ENCODE measurements around the gene ITPR1. TPM values are rescaled to one million over a fixed set of nuclear protein-coding genes. Genes with fewer than 3 reads are reported as not detected.

The ITPR1 gene
- polyA plus RNA-seq, 12 donors, result 15.3 to 29.1 (median 21.2) TPM; not detected in 1

DNA sequence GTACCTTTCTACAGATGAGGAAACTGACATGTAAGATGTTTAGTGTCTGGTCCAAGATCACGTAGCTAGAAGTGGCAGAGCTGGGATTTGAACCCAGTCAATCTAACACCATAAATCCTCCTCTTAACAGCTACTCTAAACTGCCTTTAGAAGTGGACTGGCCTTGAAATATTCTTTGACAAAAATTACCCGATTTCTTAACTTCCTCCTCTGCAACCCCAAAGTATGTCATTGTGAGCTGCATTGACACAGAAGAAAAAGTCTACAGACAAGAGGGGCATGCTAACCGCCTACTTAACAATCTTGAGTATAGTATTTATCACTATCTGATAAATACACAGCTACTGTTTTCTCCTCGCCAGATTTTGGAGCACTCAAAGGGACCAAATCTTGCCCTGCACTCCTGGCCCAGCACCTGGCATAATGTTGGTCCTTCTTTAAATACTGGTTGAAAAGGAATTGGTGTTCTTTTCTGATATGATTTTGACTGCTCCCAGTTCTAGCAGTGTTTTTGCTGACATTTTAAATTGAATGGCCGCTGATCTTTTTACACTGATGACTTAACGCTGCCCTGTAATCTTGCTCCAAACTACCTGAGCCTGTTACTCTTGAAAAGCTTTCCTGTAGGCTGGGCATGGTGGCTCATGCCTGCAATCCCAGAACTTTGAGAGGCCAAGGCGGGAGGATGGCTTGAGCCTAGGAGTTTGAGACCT, 36.9 kb downstream of the ITPR1 start:
- DNase-seq, result no peak

DNA sequence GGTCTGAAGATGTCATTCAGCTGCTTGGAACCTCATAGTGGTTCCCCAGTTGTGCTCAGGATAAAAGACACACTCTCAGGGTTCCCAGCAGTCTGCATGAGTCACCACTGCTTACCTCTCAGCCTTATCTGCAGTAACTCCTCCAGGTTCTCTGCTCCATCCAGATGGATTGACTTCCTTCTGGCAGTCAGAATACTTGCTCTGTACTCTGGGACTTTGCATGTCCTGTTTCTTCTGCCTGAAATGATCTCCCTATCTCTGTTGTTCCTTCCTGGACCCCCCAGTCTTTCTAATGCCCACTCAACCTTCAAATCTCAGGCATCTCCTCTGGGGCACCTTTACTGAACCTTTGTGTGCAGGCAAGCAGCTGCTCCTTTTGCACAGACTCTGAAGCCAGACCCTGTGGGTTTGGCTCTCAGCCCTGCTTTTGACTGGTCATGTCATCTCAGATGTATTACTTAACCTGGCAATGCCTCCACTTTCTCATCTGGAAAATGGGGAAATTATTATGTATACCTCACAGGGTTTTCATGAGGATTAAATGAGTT, 38.4 kb downstream of the ITPR1 start:
- DNase-seq, result no peak

DNA sequence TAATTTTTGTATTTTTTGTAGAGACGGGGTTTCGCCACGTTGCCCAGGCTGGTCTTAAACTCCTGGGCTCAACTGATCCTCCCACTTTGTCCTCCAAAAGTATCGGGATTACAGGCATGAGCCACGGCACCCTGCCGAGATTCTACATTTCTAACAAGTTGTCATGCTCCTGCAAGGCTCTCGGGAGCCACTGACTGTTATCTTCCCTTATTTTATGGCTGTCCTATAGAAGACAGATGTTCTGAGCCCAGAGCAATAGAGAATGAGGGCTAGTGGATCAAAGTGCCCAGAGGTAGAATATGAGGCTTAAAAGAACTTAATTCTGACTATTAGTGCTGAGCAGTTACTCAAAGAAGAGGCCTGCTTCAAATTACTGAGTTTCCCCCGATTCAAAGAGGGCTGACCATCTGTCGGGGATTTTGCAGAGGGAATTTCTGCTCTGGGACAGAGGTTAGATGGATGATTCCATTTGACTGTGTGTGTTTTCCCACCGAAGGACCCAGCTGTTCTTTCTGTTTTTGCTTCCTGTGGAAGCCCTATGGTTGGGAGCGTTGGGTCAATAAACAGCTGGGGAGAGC, 39.5 kb downstream of the ITPR1 start:
- peak; percentile 49 for DNase-seq

- DNase-seq, result no peak
These were observed 40.6 kb downstream of the ITPR1 start for GRCh38 chr3:4533489-4534443.

DNA sequence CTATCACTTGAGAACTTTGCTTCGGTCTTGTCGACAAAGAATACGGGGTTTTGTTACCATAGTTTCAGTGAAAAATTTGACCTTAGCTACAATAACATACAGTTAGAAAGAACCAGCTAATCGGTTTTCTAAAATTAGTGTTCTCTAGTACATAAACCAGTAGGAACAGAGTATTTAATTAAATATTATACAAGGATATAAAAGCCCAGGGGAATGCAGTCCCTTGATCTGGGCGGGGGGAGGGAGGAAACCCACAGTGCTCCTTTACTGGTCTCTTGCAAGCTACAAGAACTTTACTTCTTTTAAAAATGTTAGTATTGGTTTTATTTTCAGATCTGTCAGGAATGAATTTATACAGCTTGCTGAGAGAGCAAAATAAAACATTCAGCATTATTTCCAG, 41.8 kb downstream of the ITPR1 start:
- no peak for DNase-seq

DNA sequence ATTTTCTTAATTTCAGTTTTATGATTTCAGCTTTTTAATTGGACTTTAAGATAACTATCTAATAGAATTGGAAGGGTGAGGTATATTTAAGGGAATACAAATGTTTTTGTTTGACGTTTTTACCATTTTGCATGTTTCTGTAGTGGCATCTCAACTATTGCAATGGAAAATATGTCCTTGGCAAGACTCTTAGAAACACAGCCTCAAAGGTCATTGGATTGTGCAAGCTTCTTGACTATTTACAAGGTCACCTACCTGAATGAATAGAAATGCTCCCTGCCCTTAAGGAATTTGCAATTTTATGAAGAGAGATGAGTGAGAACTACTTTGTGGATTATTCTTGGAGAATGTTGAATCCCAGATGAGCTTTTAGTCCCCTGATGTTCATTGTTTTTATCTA, 43.1 kb downstream of the ITPR1 start:
- no peak for DNase-seq

- DNase-seq, result no peak
These were observed 47.1 kb downstream of the ITPR1 start for GRCh38 chr3:4540267-4540666.

GRCh38 chr3:4543110-4543509, 50.0 kb downstream of the ITPR1 start:
- no peak for DNase-seq

DNA sequence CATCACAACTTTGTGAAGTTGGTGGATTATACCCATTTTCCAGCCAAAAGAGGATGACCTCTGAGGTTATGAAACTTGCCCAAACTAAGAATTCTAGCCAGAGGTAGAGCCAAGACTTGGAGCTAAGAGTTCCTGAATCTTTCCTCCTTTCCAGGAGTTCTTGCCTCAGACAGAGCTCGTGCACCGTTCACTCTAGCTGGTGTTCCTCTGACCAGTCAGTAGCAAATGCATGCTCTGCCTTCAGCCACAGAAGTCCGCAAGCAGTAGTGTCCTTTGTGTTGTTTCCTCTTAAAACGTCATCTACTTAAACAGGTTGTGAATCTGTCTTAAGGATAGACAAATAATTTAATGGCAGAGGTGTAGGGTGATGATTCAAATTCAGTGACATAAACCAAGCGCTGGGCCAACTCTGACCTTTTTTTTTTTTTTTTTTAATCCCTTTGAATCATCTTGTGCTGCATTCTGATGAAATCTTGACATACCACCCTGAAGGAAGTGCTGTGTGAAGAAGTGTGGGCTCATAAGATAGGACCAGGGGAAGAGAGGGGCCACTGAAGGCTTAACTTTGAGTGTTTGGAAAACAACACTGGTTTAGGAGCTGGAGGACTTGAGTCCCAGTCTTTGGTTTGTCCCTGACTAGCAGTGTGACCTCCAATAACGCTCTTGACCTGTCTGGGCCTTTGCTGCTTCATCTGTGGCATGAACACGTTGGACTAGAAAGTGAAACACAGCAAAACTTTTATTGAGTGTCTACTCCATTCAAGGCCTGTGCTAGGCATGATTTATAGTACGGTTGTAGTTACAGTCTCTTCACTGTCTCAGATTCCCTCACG, 53.4 kb downstream of the ITPR1 start:
- DNase-seq, result no peak

DNA sequence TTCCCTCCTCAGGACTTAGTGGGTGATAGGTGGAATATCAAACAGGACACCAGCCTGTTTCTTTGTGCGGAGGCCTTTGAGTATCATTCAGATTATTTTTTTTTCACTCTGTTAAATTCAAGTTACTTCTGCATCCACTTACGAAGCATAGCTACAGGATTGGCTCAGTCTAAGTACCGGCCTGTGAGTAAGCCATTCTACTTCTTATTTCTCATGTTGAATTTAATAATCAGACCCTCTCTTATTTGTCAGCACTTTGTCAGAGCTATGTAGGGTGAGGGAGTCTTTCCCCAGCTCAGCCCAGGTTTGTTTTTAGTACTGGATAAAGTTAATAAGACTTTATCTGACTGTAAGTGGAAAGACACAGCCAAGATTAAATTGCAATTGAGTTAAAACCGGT, 54.7 kb downstream of the ITPR1 start:
- no peak for DNase-seq

- DNase-seq, result no peak
These were observed 55.2 kb downstream of the ITPR1 start for GRCh38 chr3:4548356-4548755.

- DNase-seq, result no peak
These were observed 55.6 kb downstream of the ITPR1 start for GRCh38 chr3:4548780-4549179.

DNA sequence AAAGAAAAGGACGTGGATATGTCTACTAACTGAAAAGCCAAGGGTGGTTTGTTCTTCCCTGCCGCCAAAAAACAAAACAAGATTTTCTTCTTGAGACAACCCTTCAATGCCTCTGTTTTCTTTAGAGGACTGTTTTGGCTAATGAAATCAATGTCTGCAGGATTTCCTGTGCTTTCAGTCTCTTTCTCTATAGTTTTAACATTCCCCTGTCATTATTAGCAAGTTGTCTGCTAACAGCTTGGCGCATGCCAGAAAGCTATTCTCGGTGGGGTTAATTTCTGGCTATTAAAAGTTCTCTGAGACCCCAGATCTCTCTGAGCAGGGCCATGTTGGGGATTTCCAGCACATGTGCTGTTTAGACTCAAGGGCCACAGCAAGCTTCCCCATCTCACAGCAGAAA, 56.7 kb downstream of the ITPR1 start:
- DNase-seq, result no peak

DNA sequence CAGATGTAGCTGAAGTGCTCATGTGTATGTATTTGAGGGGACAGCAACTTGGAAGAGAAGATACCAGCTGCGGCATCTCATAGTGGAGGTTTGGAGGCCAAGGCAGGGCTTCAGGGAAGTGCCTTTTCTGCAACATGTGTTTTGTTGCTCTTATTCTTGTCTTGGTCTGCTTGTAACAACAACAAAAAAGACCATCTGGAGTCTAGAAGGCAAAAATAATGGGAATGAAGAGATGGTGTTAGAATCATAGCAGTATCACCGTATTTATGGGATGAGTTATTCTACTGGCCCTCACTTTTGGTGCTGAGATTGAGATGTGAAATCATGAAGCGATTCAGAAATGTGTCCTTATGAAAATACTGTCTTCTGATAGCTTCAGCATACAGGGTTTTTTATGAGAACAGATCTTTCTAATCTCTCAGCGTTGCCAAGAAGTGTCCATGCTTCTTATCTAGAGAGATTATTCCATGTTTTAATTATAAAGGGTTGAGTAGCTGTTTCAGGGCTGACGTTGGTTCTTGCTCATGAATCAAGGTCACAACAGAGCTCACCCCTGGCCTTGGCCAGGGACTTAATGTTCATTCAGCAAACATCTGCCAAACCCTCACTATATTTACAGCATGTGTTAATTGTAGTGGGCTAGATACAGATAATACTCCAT, 58.0 kb downstream of the ITPR1 start:
- DNase-seq, result no peak

GRCh38 chr3:4551794-4552442, 58.8 kb downstream of the ITPR1 start:
- no peak for DNase-seq

- no peak for DNase-seq
These were observed 59.7 kb downstream of the ITPR1 start for GRCh38 chr3:4552811-4553210.

- DNase-seq, result no peak
These were observed 68.5 kb downstream of the ITPR1 start for GRCh38 chr3:4561661-4562060.

- no peak for DNase-seq
These were observed 69.4 kb downstream of the ITPR1 start for GRCh38 chr3:4562595-4562994.

DNA sequence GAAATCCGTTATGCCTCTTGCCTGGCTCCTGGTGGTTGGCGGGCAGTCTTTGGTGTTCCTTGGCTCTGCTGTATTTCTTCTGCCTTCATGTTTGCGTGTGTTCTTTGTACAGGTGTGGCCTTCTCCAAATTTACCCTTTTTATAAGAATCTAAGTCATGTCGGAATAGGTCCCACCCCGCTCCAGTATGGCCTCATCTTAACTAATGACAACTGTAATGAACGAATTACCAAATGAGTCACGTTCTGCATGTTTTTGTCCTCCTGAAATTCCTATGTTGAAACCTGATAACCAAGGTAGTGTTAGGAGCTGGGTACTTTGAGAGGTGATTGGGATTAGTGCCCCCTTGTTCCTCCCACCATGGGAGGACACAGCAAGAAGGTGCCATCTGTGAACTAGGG, 71.1 kb downstream of the ITPR1 start:
- DNase-seq, result no peak

GRCh38 chr3:4564928-4565586, 71.9 kb downstream of the ITPR1 start:
- no peak for DNase-seq
